ENCODE measurements around the gene CDC42BPG. TPM values are rescaled to one million over a fixed set of nuclear protein-coding genes. Genes with fewer than 3 reads are reported as not detected.
A peak's percentile ranks its signal among the peaks of the same experiment; 100 is the strongest.
"Not testable (repeated sequence)": the region's sequence is repeated elsewhere in the genome, so short reads cannot be mapped to it uniquely, and the experiment has no call there.

The CDC42BPG gene
- total and polyA plus RNA-seq, 2 experiments from 2014 or later: 2.2 to 10.1 TPM

GRCh38 chr11:64817476-64817875 is 27.0 kb downstream of the CDC42BPG start:
- TF ChIP-seq, protein P1, sequence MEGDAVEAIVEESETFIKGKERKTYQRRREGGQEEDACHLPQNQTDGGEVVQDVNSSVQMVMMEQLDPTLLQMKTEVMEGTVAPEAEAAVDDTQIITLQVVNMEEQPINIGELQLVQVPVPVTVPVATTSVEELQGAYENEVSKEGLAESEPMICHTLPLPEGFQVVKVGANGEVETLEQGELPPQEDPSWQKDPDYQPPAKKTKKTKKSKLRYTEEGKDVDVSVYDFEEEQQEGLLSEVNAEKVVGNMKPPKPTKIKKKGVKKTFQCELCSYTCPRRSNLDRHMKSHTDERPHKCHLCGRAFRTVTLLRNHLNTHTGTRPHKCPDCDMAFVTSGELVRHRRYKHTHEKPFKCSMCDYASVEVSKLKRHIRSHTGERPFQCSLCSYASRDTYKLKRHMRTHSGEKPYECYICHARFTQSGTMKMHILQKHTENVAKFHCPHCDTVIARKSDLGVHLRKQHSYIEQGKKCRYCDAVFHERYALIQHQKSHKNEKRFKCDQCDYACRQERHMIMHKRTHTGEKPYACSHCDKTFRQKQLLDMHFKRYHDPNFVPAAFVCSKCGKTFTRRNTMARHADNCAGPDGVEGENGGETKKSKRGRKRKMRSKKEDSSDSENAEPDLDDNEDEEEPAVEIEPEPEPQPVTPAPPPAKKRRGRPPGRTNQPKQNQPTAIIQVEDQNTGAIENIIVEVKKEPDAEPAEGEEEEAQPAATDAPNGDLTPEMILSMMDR (IDR thresholded peaks at IDR 0.05; ENCODE audit: low read depth, low read length): no peak
- Histone ChIP-seq H3K4me1 (ENCODE audit: low read depth) (no peaks in the 10 kb centered on the region), H3K36me3 (no peaks in the 10 kb centered on the region)

GRCh38 chr11:64815433-64815832 is 29.0 kb downstream of the CDC42BPG start:
- not testable (repeated sequence) for H3K4me1 ChIP-seq (ENCODE audit: low read depth); H3K27me3 ChIP-seq; H3K27ac ChIP-seq; DNase-seq (ENCODE audit: low read depth in 1 of 2, low spot score in 1 of 2); H3K36me3 ChIP-seq; H3K9me3 ChIP-seq (ENCODE audit: low read depth); H3K4me3 ChIP-seq

More at GRCh38 chr11:64817476-64817875, 27.0 kb downstream of the CDC42BPG start:
- no peak overlapping the region for H3K4me3 ChIP-seq
- DNase-seq (ENCODE audit: low read depth in 1 of 2, low spot score in 1 of 2): no peak
- H3K27ac ChIP-seq: no peak overlapping the region
- H3K9me3 ChIP-seq (ENCODE audit: low read depth): no peaks in the 10 kb centered on the region
- H3K27me3 ChIP-seq: no peaks in the 10 kb centered on the region

DNA sequence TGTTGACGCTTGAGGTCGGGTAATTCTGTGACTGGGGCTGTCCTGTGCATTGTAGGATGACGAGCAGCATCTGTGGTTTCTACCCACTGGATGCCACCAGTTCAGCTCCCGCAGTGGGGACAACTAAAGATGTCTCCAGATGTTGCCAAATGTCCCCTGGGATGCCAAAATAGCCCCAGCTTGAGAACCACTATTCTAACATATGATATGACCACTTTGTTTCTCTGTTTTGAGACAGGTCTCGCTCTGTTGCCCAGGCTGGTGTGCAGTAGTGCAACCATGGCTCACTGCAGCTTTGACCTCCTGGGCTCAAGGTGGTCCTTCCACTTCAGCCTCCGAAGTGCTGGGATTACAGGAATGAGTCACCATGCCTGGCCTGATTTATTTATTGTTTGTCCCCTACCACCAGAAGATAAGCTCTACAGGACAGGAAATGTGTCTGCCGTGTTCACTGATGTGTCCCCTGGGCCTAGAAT is 29.7 kb downstream of the CDC42BPG start:
- no peak for DNase-seq (ENCODE audit: low read depth in 1 of 2, low spot score in 1 of 2)
- H3K36me3 ChIP-seq: no peaks in the 10 kb centered on the region
- TF ChIP-seq, protein P1 (IDR thresholded peaks at IDR 0.05; ENCODE audit: low read depth, low read length): no peak

DNA sequence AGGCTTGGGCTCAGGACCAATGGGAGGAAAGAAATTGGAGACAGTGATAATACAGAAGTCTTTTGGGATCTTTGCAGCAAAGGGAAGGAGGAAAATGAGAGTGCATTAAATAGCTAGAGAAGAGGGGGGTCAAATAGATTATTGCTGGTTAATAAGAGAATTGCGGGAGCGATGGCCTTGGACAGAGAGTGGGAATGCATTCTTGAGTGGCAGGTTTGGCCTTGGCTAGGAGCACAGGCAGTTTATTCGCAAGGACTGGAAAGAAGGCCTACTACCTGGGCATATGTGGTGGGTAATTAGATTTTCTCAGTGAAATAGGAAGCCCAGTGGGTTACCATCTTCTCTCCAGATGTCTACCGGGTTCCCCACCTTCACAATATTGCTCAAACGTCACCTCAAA is 30.6 kb downstream of the CDC42BPG start:
- TF ChIP-seq, protein P1 (IDR thresholded peaks at IDR 0.05; ENCODE audit: low read depth, low read length): no peak

More for the DNA sequence above, 29.7 kb downstream of the CDC42BPG start:
- Histone ChIP-seq H3K27me3 (no peaks in the 10 kb centered on the region), H3K9me3 (ENCODE audit: low read depth) (no peaks in the 10 kb centered on the region), H3K4me1 (ENCODE audit: low read depth) (no peaks in the 10 kb centered on the region), H3K4me3 (no peak overlapping the region), H3K27ac (no peak overlapping the region)

GRCh38 chr11:64810891-64811272 is 33.6 kb downstream of the CDC42BPG start:
- DNase-seq (ENCODE audit: low read depth in 1 of 2, low spot score in 1 of 2): no peak
- H3K27me3 ChIP-seq: no peaks in the 10 kb centered on the region
- H3K36me3 ChIP-seq: peaks cover 6% of the 10 kb centered on the region
- TF ChIP-seq, protein P1 (IDR thresholded peaks at IDR 0.05; ENCODE audit: low read depth, low read length): no peak
- peak overlapping the region; percentile 97 for H3K4me3 ChIP-seq
- no peaks in the 10 kb centered on the region for H3K4me1 ChIP-seq (ENCODE audit: low read depth)
- no peak overlapping the region for H3K27ac ChIP-seq
- no peaks in the 10 kb centered on the region for H3K9me3 ChIP-seq (ENCODE audit: low read depth)

More for the DNA sequence above, 30.6 kb downstream of the CDC42BPG start:
- Histone ChIP-seq H3K9me3 (ENCODE audit: low read depth) (no peaks in the 10 kb centered on the region), H3K27me3 (no peaks in the 10 kb centered on the region), H3K36me3 (no peaks in the 10 kb centered on the region), H3K4me1 (ENCODE audit: low read depth) (no peaks in the 10 kb centered on the region), H3K27ac (no peak overlapping the region), H3K4me3 (no peak overlapping the region)
- DNase-seq (ENCODE audit: low read depth in 1 of 2, low spot score in 1 of 2): no peak

- no peaks in the 10 kb centered on the region for H3K9me3 ChIP-seq (ENCODE audit: low read depth)
- no peaks in the 10 kb centered on the region for H3K4me1 ChIP-seq (ENCODE audit: low read depth)
- peaks cover 11% of the 10 kb centered on the region for H3K36me3 ChIP-seq
- H3K27ac ChIP-seq: peak within 1 kb of the TSS; percentile 26
- peak within 1 kb of the TSS; percentile 97 for H3K4me3 ChIP-seq
- peak; percentile 98 to 99 for DNase-seq (ENCODE audit: low read depth in 1 of 2, low spot score in 1 of 2)
- TF ChIP-seq, protein P1 (IDR thresholded peaks at IDR 0.05; ENCODE audit: low read depth, low read length): no peak
- H3K27me3 ChIP-seq: no peaks in the 10 kb centered on the region
Measured at GRCh38 chr11:64810271-64810890, 34.1 kb downstream of the CDC42BPG start, which contains the start of gene MEN1. Gene MEN1, minus strand, starts transcription at chr11:64810551. Its CDS starts 442 bp downstream, at chr11:64810109.

Measured in cardiac muscle cell (in vitro differentiated cells and primary cell).